ENCODE data around the gene TNP2. TPM values are rescaled to one million over a fixed set of nuclear protein-coding genes. Genes with fewer than 3 reads are reported as not detected.
A peak's percentile ranks its signal among the peaks of the same experiment; 100 is the strongest.

Gene TNP2
- total and polyA plus RNA-seq, 9 of the 15 experiments (the other 6 are each of a cell fraction or from before 2014, with no cell fraction given) = not detected

DNA sequence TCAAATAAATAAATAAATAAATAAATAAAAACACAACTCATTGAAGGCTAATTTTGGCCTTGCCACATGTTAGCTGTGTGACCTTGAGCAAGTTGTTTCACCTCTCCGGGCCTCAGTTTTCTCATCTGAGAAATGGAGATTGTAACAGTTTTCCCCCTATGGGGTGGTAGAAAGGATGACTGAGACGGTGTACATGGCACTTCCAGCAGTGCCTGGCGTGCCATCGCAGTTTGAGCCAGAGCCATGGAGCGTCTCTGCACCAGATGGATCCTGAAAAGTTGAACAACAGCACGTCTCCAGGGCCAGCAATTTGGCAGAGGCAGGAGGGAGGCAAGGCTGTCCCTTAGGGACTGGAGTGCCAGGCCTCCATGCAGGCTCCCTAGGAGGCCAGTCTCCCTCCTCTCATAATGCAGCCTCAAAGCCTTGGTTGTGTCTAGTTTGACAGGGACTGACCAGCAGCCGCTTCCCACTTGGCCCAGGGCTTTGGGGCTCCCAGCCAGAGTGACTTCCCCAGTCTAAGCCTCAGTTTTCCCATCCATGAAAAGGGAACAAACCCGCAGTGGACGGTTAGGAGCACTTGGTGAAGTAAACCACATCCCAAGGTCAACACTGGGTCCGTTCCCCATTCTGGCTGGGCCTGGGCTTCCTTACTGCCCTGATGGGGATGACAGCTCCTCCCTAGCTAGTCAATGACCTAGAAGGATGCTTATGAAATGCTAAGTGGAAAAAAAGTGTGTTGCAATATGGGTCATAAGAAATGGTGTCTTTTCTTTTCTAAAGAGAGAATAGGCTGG lies 32.5 kb downstream of the TNP2 start:
- Histone ChIP-seq H3K9ac (ENCODE audit: insufficient read depth in 1 of 2, low read depth in 2 of 2, low read length in 2 of 2) (0 out of 4 replicates have a peak overlapping the region, but pooled peaks of 1 of the 2 experiments have one; percentile 5), H3K9me1 (ENCODE audit: control insufficient read depth, insufficient read depth, low read length) (no peaks in the 10 kb centered on the region), H3K27ac (ENCODE audit: extremely low read depth, low read depth, low read length) (no peak overlapping the region), H3K9me3 (replicated peaks; ENCODE audit: control insufficient read depth, insufficient read depth, low read depth, low read length) (no peaks in the 10 kb centered on the region), H3K4me3 (no peak overlapping the region), H3K4me1 (replicated peaks in 1 of 2; ENCODE audit: control insufficient read depth in 2 of 2, insufficient read depth in 2 of 2, low read length in 2 of 2) (peaks cover 61 to 63% of the 10 kb centered on the region in 2 experiments), H4K20me1 (replicated peaks; ENCODE audit: control insufficient read depth, insufficient read depth, low read length) (no peaks in the 10 kb centered on the region), H2AFZ (ENCODE audit: low read depth, low read length) (no peak overlapping the region), H3K36me3 (ENCODE audit: control insufficient read depth, insufficient read depth, low read length) (no peaks in the 10 kb centered on the region), H3K27me3 (ENCODE audit: control insufficient read depth in 2 of 2, insufficient read depth in 2 of 2, low read length in 2 of 2) (no peaks in the 10 kb centered on the region), H3K4me2 (ENCODE audit: insufficient read depth, low read length) (no peak overlapping the region), H3K79me2 (ENCODE audit: control insufficient read depth, insufficient read depth, low read length) (peaks cover 14% of the 10 kb centered on the region; the same call in 2 of the 3 replicates)
- ChIA-PET POLR2A (interaction anchor here (1.4 kb wide), 1 partner anchor 16 kb away, joined by 4 read pairs; no protein-coding TSS in a partner anchor), CTCF (ENCODE audit: low intra/inter-chr PET ratio) (no interaction called here)
- TF ChIP-seq ZBTB1 (CRISPR knock-in tag; IDR thresholded peaks at IDR 0.05; ENCODE audit: borderline replicate concordance, low read depth) = no peak
- peak; percentile 37; the same call in 1 of the 2 replicates for TF ChIP-seq ADNP (tag; IDR thresholded peaks at IDR 0.05)
- TF ChIP-seq MBD1 (CRISPR knock-in tag; IDR thresholded peaks at IDR 0.05) = no peak
- TF ChIP-seq SMARCA5 (IDR thresholded peaks at IDR 0.05) = peak; percentile 25; the same call in 1 of the 2 replicates
- TF ChIP-seq BCOR (IDR thresholded peaks at IDR 0.05) = peak; percentile 80; the same call in 1 of the 2 replicates
- TF ChIP-seq CEBPB (tag; IDR thresholded peaks at IDR 0.05) = peak; percentile 83
- peak; percentile 50 for TF ChIP-seq RBM25 (IDR thresholded peaks at IDR 0.05; ENCODE audit: low read depth, low read length, severe bottlenecking)
- peak; percentile 15 for TF ChIP-seq PHF20 (IDR thresholded peaks at IDR 0.05; ENCODE audit: partially characterized antibody)
- no peak for TF ChIP-seq NBN (IDR thresholded peaks at IDR 0.05; ENCODE audit: low read depth)
- peak; percentile 58 to 66 for TF ChIP-seq KDM1A (IDR thresholded peaks at IDR 0.05)
- TF ChIP-seq ESRRA (IDR thresholded peaks at IDR 0.05; ENCODE audit: borderline replicate concordance, low read depth) = peak; percentile 67; the same call in 1 of the 2 replicates
- peak; percentile 49 for TF ChIP-seq CHD4 (IDR thresholded peaks at IDR 0.05; ENCODE audit: insufficient read depth, insufficient replicate concordance, low read depth, low read length, poor library complexity, severe bottlenecking)
- in situ Hi-C loops (cut with MboI) (no loop called here), intact Hi-C loops (cut with micrococcal nuclease) (no loop called here)
- WGBS (ENCODE audit: insufficient coverage, low coverage, missing lambda C conversion rate) = 88% methylated on average over 9 of the region's 10 CpGs
- ATAC-seq (no peak), FAIRE-seq (no peak), DNase-seq (ENCODE audit: extremely low read depth in 1 of 4, low spot score in 3 of 4) (no peak)
- no TSS peak for BruUV-seq (replicated peaks)

Measured in K562 (cell line).